ENCODE measurements around the gene GMPR. TPM values are rescaled to one million over a fixed set of nuclear protein-coding genes. Genes with fewer than 3 reads are reported as not detected.

The GMPR gene
- total and polyA plus RNA-seq, 7 donors, result 2.8 to 26.5 (median 15.0) TPM

DNA sequence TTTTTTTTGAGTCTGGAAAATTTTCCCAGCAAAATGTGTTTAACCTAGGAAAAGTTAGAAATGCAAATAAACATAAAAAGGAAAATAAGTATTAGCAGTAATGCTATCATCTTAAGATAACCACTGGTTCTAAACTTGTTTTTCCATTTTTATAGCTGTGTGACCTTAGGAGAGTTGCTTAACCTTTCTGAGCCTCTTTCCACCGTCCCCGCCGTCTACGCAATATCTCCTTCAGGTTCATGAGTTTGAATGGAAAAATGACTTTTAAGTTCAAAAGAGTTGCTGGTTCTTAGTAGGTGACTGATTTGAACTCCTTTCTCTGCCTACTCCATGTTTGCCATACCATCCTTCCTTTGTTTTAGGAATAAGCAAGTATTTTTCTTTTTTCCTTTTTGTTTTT, 44.0 kb downstream of the GMPR start:
- Histone ChIP-seq H3K27ac (no peak overlapping the region), H3K4me3 (no peak overlapping the region), H3K27me3 (no peaks in the 10 kb centered on the region), H3K36me3 (peaks cover 0 to 6% (median 0%) of the 10 kb centered on the region in 4 donors), H3K9me3 (no peaks in the 10 kb centered on the region), H3K4me1 (peaks cover 0 to 9% (median 8%) of the 10 kb centered on the region in 4 donors)
- intact Hi-C loops (cut with DNase I), result no loop called here
- TF ChIP-seq POLR2AphosphoS5 (IDR thresholded peaks at IDR 0.05) (no peak), POLR2A (IDR thresholded peaks at IDR 0.05) (no peak), EP300 (IDR thresholded peaks at IDR 0.05) (no peak), CTCF (IDR thresholded peaks at IDR 0.05) (no peak)
- DNase-seq, result no peak
- WGBS, 2 donors, result 92 to 94% methylated on average over 4 of the region's 4 CpGs

DNA sequence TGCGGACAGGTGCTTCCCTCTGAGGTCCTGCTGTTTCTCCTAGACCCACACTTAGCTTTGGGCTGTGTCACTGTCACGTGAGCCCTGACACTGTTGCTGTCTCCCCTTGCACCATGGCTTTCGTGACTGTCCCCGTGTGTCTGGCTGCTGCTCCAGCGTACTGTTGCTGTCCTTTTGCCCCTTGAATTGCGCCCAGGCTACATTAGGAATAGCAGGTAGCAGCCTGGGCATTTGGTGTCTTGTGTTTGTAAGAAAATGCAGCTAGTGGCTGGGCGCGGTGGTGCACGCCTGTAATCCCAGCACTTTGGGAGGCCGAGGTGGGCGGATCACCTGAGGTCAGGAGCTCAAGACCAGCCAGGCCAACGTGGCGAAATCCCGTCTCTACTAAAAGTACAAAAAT, 46.1 kb downstream of the GMPR start:
- H3K4me1 ChIP-seq, result no peaks in the 10 kb centered on the region
- no peaks in the 10 kb centered on the region for H3K9me3 ChIP-seq
- no peaks in the 10 kb centered on the region for H3K36me3 ChIP-seq
- no peak overlapping the region for H3K27ac ChIP-seq
- no peaks in the 10 kb centered on the region for H3K27me3 ChIP-seq
- TF ChIP-seq EP300 (IDR thresholded peaks at IDR 0.05) (no peak), POLR2AphosphoS5 (IDR thresholded peaks at IDR 0.05) (no peak), POLR2A (IDR thresholded peaks at IDR 0.05) (no peak), CTCF (IDR thresholded peaks at IDR 0.05) (no peak)
- intact Hi-C loops (cut with DNase I), result no loop called here
- no peak for DNase-seq
- WGBS, 2 donors, result 94 to 96% methylated on average over 14 of the region's 14 CpGs
- H3K4me3 ChIP-seq, result no peak overlapping the region

- intact Hi-C loops (cut with DNase I), result no loop called here
- Histone ChIP-seq H3K27ac (no peak overlapping the region), H3K9me3 (no peaks in the 10 kb centered on the region), H3K36me3 (peaks cover 0 to 3% (median 0%) of the 10 kb centered on the region in 4 donors), H3K27me3 (no peaks in the 10 kb centered on the region), H3K4me1 (no peaks in the 10 kb centered on the region), H3K4me3 (no peak overlapping the region)
- TF ChIP-seq POLR2AphosphoS5 (IDR thresholded peaks at IDR 0.05) (no peak), POLR2A (IDR thresholded peaks at IDR 0.05) (no peak), EP300 (IDR thresholded peaks at IDR 0.05) (no peak), CTCF (IDR thresholded peaks at IDR 0.05) (no peak)
- DNase-seq, result no peak
- WGBS, 2 donors, result 92 to 94% methylated on average over 11 of the region's 11 CpGs
These were observed 47.2 kb downstream of the GMPR start for GRCh38 chr6:16285467-16286150.

DNA sequence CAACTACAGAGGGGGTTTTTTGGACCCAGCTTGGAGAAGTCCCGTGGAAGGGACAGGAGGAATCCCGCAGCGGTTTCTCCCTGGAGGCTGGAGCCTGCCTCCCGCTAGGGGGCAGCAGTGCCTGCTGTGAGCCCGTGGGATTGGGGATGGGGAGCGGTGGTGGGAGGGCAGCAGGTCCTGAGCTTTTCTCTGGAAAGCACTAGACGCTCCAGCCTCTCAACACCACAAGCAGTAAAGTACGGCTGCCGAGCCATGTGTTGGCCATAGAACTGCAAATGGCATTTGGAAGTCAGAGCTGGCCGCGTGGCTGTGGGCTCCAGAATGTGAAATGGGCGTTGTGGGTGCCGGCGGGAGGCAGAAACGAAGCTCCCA, 47.8 kb downstream of the GMPR start:
- H3K36me3 ChIP-seq, result peaks cover 0 to 6% (median 0%) of the 10 kb centered on the region in 4 donors
- H3K4me1 ChIP-seq, result no peaks in the 10 kb centered on the region
- 72 to 81% methylated on average over 15 of the region's 15 CpGs for WGBS, 2 donors
- no peak for DNase-seq
- peak in 3 of 4 experiments; percentile 18 to 58 (median 54) for TF ChIP-seq CTCF (IDR thresholded peaks at IDR 0.05)
- no peak for TF ChIP-seq POLR2AphosphoS5 (IDR thresholded peaks at IDR 0.05)
- no peak overlapping the region for H3K27ac ChIP-seq
- no peaks in the 10 kb centered on the region for H3K27me3 ChIP-seq
- no peak overlapping the region for H3K4me3 ChIP-seq
- intact Hi-C loops (cut with DNase I), result no loop called here
- no peaks in the 10 kb centered on the region for H3K9me3 ChIP-seq

DNA sequence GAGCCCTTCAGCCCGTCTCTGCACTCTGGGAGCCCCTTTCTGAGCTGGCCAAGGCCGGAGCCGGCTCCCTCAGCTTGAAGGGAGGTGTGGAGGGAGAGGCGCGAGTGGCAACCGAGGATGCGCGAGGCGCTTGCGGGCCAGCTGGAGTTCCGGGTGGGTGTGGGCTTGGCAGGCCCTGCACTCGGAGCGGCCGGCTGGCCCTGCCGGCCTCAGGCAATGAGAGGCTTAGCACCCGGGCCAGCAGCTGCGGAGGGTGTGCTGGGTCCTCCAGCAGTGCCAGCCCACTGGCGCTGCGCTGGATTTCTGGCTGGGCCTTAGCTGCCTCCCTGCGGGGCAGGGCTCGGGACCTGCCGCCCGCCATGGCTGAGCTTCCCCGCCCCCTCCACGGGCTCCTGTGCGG, 49.8 kb downstream of the GMPR start:
- Histone ChIP-seq H3K4me1 (no peaks in the 10 kb centered on the region), H3K27me3 (no peaks in the 10 kb centered on the region), H3K27ac (no peak overlapping the region), H3K9me3 (no peaks in the 10 kb centered on the region), H3K36me3 (peaks cover 0 to 17% (median under 1%) of the 10 kb centered on the region in 4 donors), H3K4me3 (no peak overlapping the region)
- intact Hi-C loops (cut with DNase I), result no loop called here
- 95 to 97% methylated on average over 26 of the region's 26 CpGs for WGBS, 2 donors
- TF ChIP-seq POLR2A (IDR thresholded peaks at IDR 0.05) (no peak), EP300 (IDR thresholded peaks at IDR 0.05) (no peak), CTCF (IDR thresholded peaks at IDR 0.05) (no peak), POLR2AphosphoS5 (IDR thresholded peaks at IDR 0.05) (no peak)
- DNase-seq, result no peak
